Cardiac muscle cell (in vitro differentiated cells and primary cell): ENCODE measurements around the gene PNLIPRP2. TPM values are rescaled to one million over a fixed set of nuclear protein-coding genes. Genes with fewer than 3 reads are reported as not detected.
A peak's percentile ranks its signal among the peaks of the same experiment; 100 is the strongest.

ENCODE experiments used
- DNase-seq, 2 donors: peaks; one replicate each; pipeline versions ENCODE4 v3.0.0 to v3.0.0-alpha.2; 2010 to 2017; ENCODE audit warnings: low read depth in 1 of 2, low spot score in 1 of 2
- H3K27ac ChIP-seq: fragments of 200-600 bp; sonication (generic); 2 replicates; pipeline ENCODE4 v1.5.1; 2016
- H3K27me3 ChIP-seq: fragments of 200-600 bp; sonication (generic); 2 replicates; pipeline ENCODE4 v1.6.0; 2016; ENCODE audit warnings: control low read depth
- H3K36me3 ChIP-seq: fragments of 200-600 bp; sonication (generic); 2 replicates; pipeline ENCODE4 v1.5.1; 2016; ENCODE audit warnings: control low read depth
- H3K4me1 ChIP-seq: fragments of 200-600 bp; sonication (generic); 2 replicates; pipeline ENCODE4 v1.8.1; 2017; ENCODE audit warnings: low read depth, mild to moderate bottlenecking, mixed run types
- H3K4me3 ChIP-seq: fragments of 200-600 bp; sonication (generic); 2 replicates; pipeline ENCODE4 v1.5.1; 2016; ENCODE audit warnings: mild to moderate bottlenecking
- H3K9me3 ChIP-seq: fragments of 200-600 bp; sonication (generic); 2 replicates; pipeline ENCODE4 v1.5.1; 2017; ENCODE audit warnings: low read depth, mild to moderate bottlenecking, control low read depth
- polyA plus RNA-seq: library from polyadenylated mRNA; unstranded; fragments of >200 nt; fragmentation: Nextera tagmentation; extraction: Ambion mirVana; gene quantifications from 2 replicates; pipeline ENCODE4 v1.2.1, GENCODE V29; 2016
- total RNA-seq: library from RNA; depleted of rRNA; stranded (reverse); fragments of >200 nt; gene quantifications from 2 replicates; pipeline ENCODE4 v1.2.3, GENCODE V29; 2016
- TF ChIP-seq, protein P1 (sequence below): IDR thresholded peaks from 2 replicates; pipeline ENCODE4 v1.5.1; 2012; ENCODE audit warnings: low read depth, mild to moderate bottlenecking, low read length

The PNLIPRP2 gene
- total and polyA plus RNA-seq, 2 experiments from 2014 or later, result not detected

- Histone ChIP-seq H3K27ac (no peak overlapping the region), H3K9me3 (no peaks in the 10 kb centered on the region)
- no peak for DNase-seq
Observed at GRCh38 chr10:116683821-116684220, 63.1 kb downstream of the PNLIPRP2 start.

GRCh38 chr10:116684781-116685180 is 64.0 kb downstream of the PNLIPRP2 start:
- Histone ChIP-seq H3K4me3 (no peak overlapping the region), H3K4me1 (peaks cover 25% of the 10 kb centered on the region), H3K36me3 (no peaks in the 10 kb centered on the region), H3K27me3 (no peaks in the 10 kb centered on the region), H3K9me3 (no peaks in the 10 kb centered on the region), H3K27ac (no peak overlapping the region)
- TF ChIP-seq, protein P1, sequence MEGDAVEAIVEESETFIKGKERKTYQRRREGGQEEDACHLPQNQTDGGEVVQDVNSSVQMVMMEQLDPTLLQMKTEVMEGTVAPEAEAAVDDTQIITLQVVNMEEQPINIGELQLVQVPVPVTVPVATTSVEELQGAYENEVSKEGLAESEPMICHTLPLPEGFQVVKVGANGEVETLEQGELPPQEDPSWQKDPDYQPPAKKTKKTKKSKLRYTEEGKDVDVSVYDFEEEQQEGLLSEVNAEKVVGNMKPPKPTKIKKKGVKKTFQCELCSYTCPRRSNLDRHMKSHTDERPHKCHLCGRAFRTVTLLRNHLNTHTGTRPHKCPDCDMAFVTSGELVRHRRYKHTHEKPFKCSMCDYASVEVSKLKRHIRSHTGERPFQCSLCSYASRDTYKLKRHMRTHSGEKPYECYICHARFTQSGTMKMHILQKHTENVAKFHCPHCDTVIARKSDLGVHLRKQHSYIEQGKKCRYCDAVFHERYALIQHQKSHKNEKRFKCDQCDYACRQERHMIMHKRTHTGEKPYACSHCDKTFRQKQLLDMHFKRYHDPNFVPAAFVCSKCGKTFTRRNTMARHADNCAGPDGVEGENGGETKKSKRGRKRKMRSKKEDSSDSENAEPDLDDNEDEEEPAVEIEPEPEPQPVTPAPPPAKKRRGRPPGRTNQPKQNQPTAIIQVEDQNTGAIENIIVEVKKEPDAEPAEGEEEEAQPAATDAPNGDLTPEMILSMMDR, result no peak
- no peak for DNase-seq

More at GRCh38 chr10:116683821-116684220, 63.1 kb downstream of the PNLIPRP2 start:
- H3K4me1 ChIP-seq, result peaks cover 22% of the 10 kb centered on the region
- TF ChIP-seq, protein P1, result no peak
- no peaks in the 10 kb centered on the region for H3K27me3 ChIP-seq
- H3K4me3 ChIP-seq, result no peak overlapping the region
- H3K36me3 ChIP-seq, result no peaks in the 10 kb centered on the region

- no peak overlapping the region for H3K27ac ChIP-seq
- no peak overlapping the region for H3K4me3 ChIP-seq
- DNase-seq, result no peak
- TF ChIP-seq, protein P1, result no peak
- H3K27me3 ChIP-seq, result no peaks in the 10 kb centered on the region
- peaks cover 34% of the 10 kb centered on the region for H3K4me1 ChIP-seq
- H3K36me3 ChIP-seq, result no peaks in the 10 kb centered on the region
- no peaks in the 10 kb centered on the region for H3K9me3 ChIP-seq
Observed at GRCh38 chr10:116685807-116686206, 65.1 kb downstream of the PNLIPRP2 start.

DNA sequence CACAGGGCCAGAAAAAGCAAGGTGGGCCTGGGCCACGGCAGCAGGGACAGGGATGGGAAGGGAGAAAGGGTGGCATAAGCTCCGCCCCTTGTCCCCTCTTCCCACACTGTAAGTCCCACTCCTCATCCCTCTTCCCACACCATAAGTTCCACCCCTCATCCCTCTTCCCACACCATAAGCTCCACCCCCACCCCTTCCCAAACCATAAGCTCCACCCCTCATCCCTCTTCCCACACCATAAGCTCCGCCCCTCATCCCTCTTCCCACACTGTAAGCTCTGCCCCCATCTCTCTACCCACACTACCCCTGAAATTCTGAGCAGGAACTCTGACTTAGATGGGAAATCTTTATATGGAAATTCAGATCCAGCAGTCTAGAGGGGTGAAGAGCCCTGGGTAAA is 65.9 kb downstream of the PNLIPRP2 start:
- no peaks in the 10 kb centered on the region for H3K36me3 ChIP-seq
- no peak overlapping the region for H3K27ac ChIP-seq
- peaks cover 39% of the 10 kb centered on the region for H3K4me1 ChIP-seq
- no peak for DNase-seq
- no peaks in the 10 kb centered on the region for H3K9me3 ChIP-seq
- no peaks in the 10 kb centered on the region for H3K27me3 ChIP-seq
- no peak overlapping the region for H3K4me3 ChIP-seq
- TF ChIP-seq, protein P1, result no peak

DNA sequence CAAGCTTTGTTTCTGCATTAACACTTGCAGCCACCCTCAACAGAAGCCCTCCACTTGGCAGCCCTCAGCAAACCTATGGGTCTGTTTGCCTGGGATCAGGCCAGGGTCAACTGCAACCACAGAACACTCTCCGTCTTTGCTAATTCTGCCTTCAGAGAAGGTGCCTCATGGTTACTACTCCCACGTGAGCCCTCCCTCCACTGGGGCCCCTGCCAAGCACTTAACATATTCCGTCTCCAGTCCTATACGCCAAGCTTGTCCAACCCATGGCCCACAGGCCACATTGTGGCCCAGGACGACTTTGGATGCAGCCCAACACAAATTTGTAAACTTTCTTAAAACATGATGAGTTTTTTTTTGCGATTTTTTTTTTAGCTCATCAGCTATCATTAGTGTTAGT is 66.9 kb downstream of the PNLIPRP2 start:
- H3K27ac ChIP-seq, result no peak overlapping the region
- peak in 1 of 2 donors; percentile 49 for DNase-seq
- H3K36me3 ChIP-seq, result no peaks in the 10 kb centered on the region
- peaks cover 39% of the 10 kb centered on the region for H3K4me1 ChIP-seq
- H3K9me3 ChIP-seq, result no peaks in the 10 kb centered on the region
- H3K27me3 ChIP-seq, result no peaks in the 10 kb centered on the region
- H3K4me3 ChIP-seq, result no peak overlapping the region
- TF ChIP-seq, protein P1, result no peak
